HepG2 (cell line): ENCODE data around the gene CORT. TPM values are rescaled to one million over a fixed set of nuclear protein-coding genes. Genes with fewer than 3 reads are reported as not detected.

Source experiments
- ATAC-seq: fragments of 200-7000 bp; cut with Tn5 transposase; 3 replicates; pipeline ENCODE4 v1.9.1; 2020; ENCODE audit warnings: mild to moderate bottlenecking, moderate library complexity
- BruUV-seq: library from RNA; stranded (reverse); fragments of 400-500 nt; replicated peaks from 2 replicates; lab custom pipeline; 2021; lab: Mats Ljungman, UMichigan
- CTCF ChIA-PET: fragments of 300-600 bp; formaldehyde crosslinking; extraction: SDS; loops from one replicate; lab custom pipeline; 2021; ENCODE audit warnings: low total read pairs, inconsistent platforms, low intra/inter-chr PET ratio; lab: Yijun Ruan, JAX
- POLR2A ChIA-PET: fragments of 350-600 bp; sonication (Branson Sonifier 250); formaldehyde crosslinking; loops from one replicate; lab custom pipeline; 2020; ENCODE audit warnings: antibody characterized with exemption, inconsistent platforms; lab: Yijun Ruan, JAX
- DNase-seq: peaks from one replicate; pipeline ENCODE4 v3.0.0-alpha.2; 2015; ENCODE audit warnings: low spot score
- FAIRE-seq: peaks from 3 replicates; lab custom pipeline; 2011; peaks lifted over from hg19 to GRCh38; lab: Jason Lieb, UNC
- H2AFZ ChIP-seq: one replicate; pipeline ENCODE4 v1.6.1; 2011; ENCODE audit warnings: low read length, inconsistent platforms
- H3K27ac ChIP-seq: fragments of 300-600 bp; 3 replicates; pipeline ENCODE4 v1.8.0; 2011; ENCODE audit warnings: mixed run types, mild to moderate bottlenecking, mixed read lengths, low read length, inconsistent platforms; ENCODE audit not compliant: insufficient read depth; ENCODE audit errors: extremely low read length
- H3K27me3 ChIP-seq, 2 experiments: fragments of 200-600 bp in 1 of 2; 2 replicates in 1 of 2; 3 replicates in 1 of 2; pipeline versions ENCODE4 v1.6.0 to v1.8.0; 2011; ENCODE audit warnings: low read length in 2 of 2, mild to moderate bottlenecking in 2 of 2, moderate library complexity in 2 of 2, inconsistent platforms in 1 of 2; ENCODE audit not compliant: insufficient read depth in 2 of 2, control insufficient read depth in 1 of 2
- H3K36me3 ChIP-seq, 2 experiments: fragments of 200-600 bp in 1 of 2; replicated peaks in 1 of 2; 2 replicates in 1 of 2; 3 replicates in 1 of 2; pipeline versions ENCODE4 v1.5.1 to v1.8.0; 2011; ENCODE audit warnings: low read length in 2 of 2, inconsistent platforms in 1 of 2; ENCODE audit not compliant: insufficient read depth in 2 of 2, control insufficient read depth in 1 of 2
- H3K4me1 ChIP-seq: 2 replicates; pipeline ENCODE4 v1.5.1; 2012; ENCODE audit warnings: low read length, inconsistent platforms; ENCODE audit not compliant: insufficient read depth
- H3K4me2 ChIP-seq: 2 replicates; pipeline ENCODE4 v1.6.0; 2011; ENCODE audit warnings: low read depth, low read length, inconsistent platforms
- H3K4me3 ChIP-seq, 3 experiments: fragments of 200-600 bp in 1 of 3; sonication (generic), shearing (Covaris generic) in 1 of 3; replicated peaks in 1 of 3; 2 replicates each; pipeline ENCODE4 v1.5.1; 2011 to 2016; ENCODE audit warnings: low read length in 3 of 3, inconsistent platforms in 2 of 3, low read depth in 2 of 3, mild to moderate bottlenecking in 2 of 3, control low read depth in 1 of 3, mixed read lengths in 1 of 3; ENCODE audit not compliant: insufficient read depth in 1 of 3
- H3K79me2 ChIP-seq: one replicate; pipeline ENCODE4 v1.6.1; 2011; ENCODE audit warnings: low read length, inconsistent platforms; ENCODE audit not compliant: insufficient read depth
- H3K9ac ChIP-seq: 2 replicates; pipeline ENCODE4 v1.6.0; 2011; ENCODE audit warnings: mild to moderate bottlenecking, low read depth, low read length, inconsistent platforms; ENCODE audit not compliant: insufficient read depth
- H3K9me3 ChIP-seq: 2 replicates; pipeline ENCODE4 v1.5.1; 2012; ENCODE audit warnings: mild to moderate bottlenecking, low read length
- H4K20me1 ChIP-seq: 2 replicates; pipeline ENCODE4 v1.6.0; 2011; ENCODE audit warnings: inconsistent platforms, mild to moderate bottlenecking, low read length, moderate library complexity; ENCODE audit not compliant: insufficient read depth
- CREB1 ChIP-seq, 2 experiments: fragments of 450-650 bp in 1 of 2; IDR thresholded peaks; 2 replicates each; pipeline ENCODE4 v1.6.1; 2016 to 2017; ENCODE audit warnings: control low read depth in 1 of 2, mild to moderate bottlenecking in 1 of 2, missing compliant biosample characterization in 1 of 2, missing genetic modification characterization in 1 of 2
- FOXK2 ChIP-seq: fragments of 450-650 bp; IDR thresholded peaks from 2 replicates; pipeline ENCODE4 v1.6.1; 2016
- FOXP1 ChIP-seq, 2 experiments: fragments of 450-650 bp in 1 of 2; IDR thresholded peaks; 2 replicates each; pipeline ENCODE4 v1.6.1; 2017 to 2018; ENCODE audit warnings: antibody characterized with exemption in 1 of 2
- HOXA9 ChIP-seq: sonication (generic); formaldehyde crosslinking; IDR thresholded peaks from 2 replicates; pipeline ENCODE4 v1.8.1; 2022; ENCODE audit warnings: missing genetic modification reagents, mild to moderate bottlenecking, moderate library complexity, borderline replicate concordance
- MAFK ChIP-seq, 2 experiments: IDR thresholded peaks in 1 of 2; conservative IDR thresholded peaks in 1 of 2; 2 replicates each; pipeline ENCODE4 v1.6.1; 2011; ENCODE audit warnings: improper control_type of control experiment in 2 of 2, low read length in 2 of 2
- MED1 ChIP-seq: sonication (generic); formaldehyde crosslinking; IDR thresholded peaks from 2 replicates; pipeline ENCODE4 v1.4.0; 2020; ENCODE audit warnings: missing genetic modification reagents
- NPAS2 ChIP-seq: sonication (generic); formaldehyde crosslinking; IDR thresholded peaks from 2 replicates; pipeline ENCODE4 v1.8.0; 2022; ENCODE audit warnings: mild to moderate bottlenecking, missing genetic modification reagents, borderline replicate concordance
- NR2C2 ChIP-seq: sonication (generic); formaldehyde crosslinking; IDR thresholded peaks from 2 replicates; pipeline ENCODE4 v1.4.0; 2020; ENCODE audit warnings: missing genetic modification reagents, mild to moderate bottlenecking, moderate library complexity, borderline replicate concordance
- PPARG ChIP-seq: conservative IDR thresholded peaks from 2 replicates; pipeline ENCODE4 v1.6.1; 2016; ENCODE audit warnings: missing biosample characterization, missing genetic modification reagents
- RFXANK ChIP-seq: IDR thresholded peaks from 2 replicates; pipeline ENCODE4 v1.6.1; 2016
- RXRB ChIP-seq: IDR thresholded peaks from 2 replicates; pipeline ENCODE4 v1.6.1; 2016; ENCODE audit warnings: borderline replicate concordance, missing genetic modification reagents, missing compliant biosample characterization
- SAP130 ChIP-seq: IDR thresholded peaks from 2 replicates; pipeline ENCODE4 v1.6.1; 2016; ENCODE audit warnings: low read depth
- SOX5 ChIP-seq: IDR thresholded peaks from 2 replicates; pipeline ENCODE4 v1.6.1; 2016; ENCODE audit warnings: borderline replicate concordance
- YY1 ChIP-seq: IDR thresholded peaks from 2 replicates; pipeline ENCODE4 v1.6.1; 2011; ENCODE audit warnings: low read length, low read depth, moderate library complexity, mild to moderate bottlenecking; ENCODE audit not compliant: insufficient read depth, insufficient replicate concordance
- ZKSCAN1 ChIP-seq: fragments of 150-350 bp; IDR thresholded peaks from 2 replicates; pipeline ENCODE4 v1.6.1; 2014; ENCODE audit warnings: low read length
- ZMYM2 ChIP-seq: sonication (generic); formaldehyde crosslinking; IDR thresholded peaks from 2 replicates; pipeline ENCODE4 v1.8.0; 2022; ENCODE audit warnings: mild to moderate bottlenecking, missing genetic modification reagents
- ZNF670 ChIP-seq: sonication (generic); formaldehyde crosslinking; IDR thresholded peaks from 2 replicates; pipeline ENCODE4 v1.8.0; 2022; ENCODE audit warnings: mild to moderate bottlenecking, missing genetic modification reagents, borderline replicate concordance
- ZNF766 ChIP-seq: sonication (generic); formaldehyde crosslinking; IDR thresholded peaks from 2 replicates; pipeline ENCODE4 v1.5.0; 2020; ENCODE audit warnings: missing genetic modification reagents, borderline replicate concordance
- WGBS: methylation state at CpG from one replicate; pipeline ENCODE4 v1.1.6; 2017; ENCODE audit warnings: low lambda C conversion rate; 5-methylcytosine and 5-hydroxymethylcytosine counted together
- in situ Hi-C: cut with HindIII; loops from 2 replicates; pipeline ENCODE4 v1.10.0; 2017; ENCODE audit warnings: low pct_unique_long_range_greater_than_20kb; ENCODE audit not compliant: extremely low pct_ligation_motif_present
- intact Hi-C: fragments of 100-400 bp; cut with micrococcal nuclease; formaldehyde crosslinking; loops from one replicate; pipeline ENCODE4 v1.10.0; 2022; ENCODE audit not compliant: unreplicated experiment
- polyA plus RNA-seq, 8 experiments: library from polyadenylated mRNA; depleted of rRNA in 3 of 8; stranded (reverse) in 7 of 8; unstranded in 1 of 8; fragments of >200 nt; fragmentation: Illumina TruSeq in 4 of 8; extraction: Trizol in 4 of 8; gene quantifications; 2 replicates each; pipeline versions ENCODE4 v1.2.1 to v1.2.3, GENCODE V29; 2011 to 2016; ENCODE audit warnings: low read depth in 4 of 8, missing spikeins in 1 of 8, mixed read lengths in 1 of 8; ENCODE audit not compliant: insufficient read depth in 1 of 8
- total RNA-seq, 5 experiments: library from RNA; depleted of rRNA; stranded (reverse); fragments of >200 nt; fragmentation: Illumina TruSeq; extraction: Trizol; gene quantifications; 2 replicates each; pipeline ENCODE4 v1.2.3, GENCODE V29; 2016; ENCODE audit warnings: low read depth in 1 of 5
- TF ChIP-seq, protein P1 (sequence below): sonication (generic); formaldehyde crosslinking; IDR thresholded peaks from 2 replicates; pipeline ENCODE4 v1.4.0; 2020; ENCODE audit warnings: low read depth, missing genetic modification reagents
- TF ChIP-seq, protein P2 (sequence below): sonication (generic); formaldehyde crosslinking; IDR thresholded peaks from 2 replicates; pipeline ENCODE4 v1.5.1; 2020; ENCODE audit warnings: mild to moderate bottlenecking, missing genetic modification reagents, moderate library complexity

The CORT gene
- total and polyA plus RNA-seq, 2 of the 13 experiments (the other 11 are each of a cell fraction or from before 2014, with no cell fraction given) = 0.11 to 0.62 TPM

DNA sequence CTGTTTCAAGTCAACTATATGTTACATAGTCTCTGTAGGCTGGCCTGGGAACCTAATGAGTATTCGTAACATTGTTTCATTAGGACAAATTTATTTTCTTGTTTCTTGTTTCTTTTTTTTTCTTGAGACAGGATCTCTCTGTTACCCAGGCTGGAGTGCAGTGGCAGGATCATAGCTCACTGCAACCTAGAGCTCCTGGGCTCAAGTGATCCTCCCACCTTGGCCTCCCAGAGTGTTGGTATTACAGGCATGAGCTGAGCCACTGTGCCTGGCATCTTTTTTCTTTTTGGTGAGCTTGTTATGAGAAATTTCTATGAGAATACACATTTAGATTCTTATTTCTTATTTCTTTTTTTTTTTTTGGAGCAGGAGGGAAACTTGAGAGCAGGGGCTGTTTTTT lies 12.8 kb upstream of the CORT start (continued):
- TF ChIP-seq, protein P1, sequence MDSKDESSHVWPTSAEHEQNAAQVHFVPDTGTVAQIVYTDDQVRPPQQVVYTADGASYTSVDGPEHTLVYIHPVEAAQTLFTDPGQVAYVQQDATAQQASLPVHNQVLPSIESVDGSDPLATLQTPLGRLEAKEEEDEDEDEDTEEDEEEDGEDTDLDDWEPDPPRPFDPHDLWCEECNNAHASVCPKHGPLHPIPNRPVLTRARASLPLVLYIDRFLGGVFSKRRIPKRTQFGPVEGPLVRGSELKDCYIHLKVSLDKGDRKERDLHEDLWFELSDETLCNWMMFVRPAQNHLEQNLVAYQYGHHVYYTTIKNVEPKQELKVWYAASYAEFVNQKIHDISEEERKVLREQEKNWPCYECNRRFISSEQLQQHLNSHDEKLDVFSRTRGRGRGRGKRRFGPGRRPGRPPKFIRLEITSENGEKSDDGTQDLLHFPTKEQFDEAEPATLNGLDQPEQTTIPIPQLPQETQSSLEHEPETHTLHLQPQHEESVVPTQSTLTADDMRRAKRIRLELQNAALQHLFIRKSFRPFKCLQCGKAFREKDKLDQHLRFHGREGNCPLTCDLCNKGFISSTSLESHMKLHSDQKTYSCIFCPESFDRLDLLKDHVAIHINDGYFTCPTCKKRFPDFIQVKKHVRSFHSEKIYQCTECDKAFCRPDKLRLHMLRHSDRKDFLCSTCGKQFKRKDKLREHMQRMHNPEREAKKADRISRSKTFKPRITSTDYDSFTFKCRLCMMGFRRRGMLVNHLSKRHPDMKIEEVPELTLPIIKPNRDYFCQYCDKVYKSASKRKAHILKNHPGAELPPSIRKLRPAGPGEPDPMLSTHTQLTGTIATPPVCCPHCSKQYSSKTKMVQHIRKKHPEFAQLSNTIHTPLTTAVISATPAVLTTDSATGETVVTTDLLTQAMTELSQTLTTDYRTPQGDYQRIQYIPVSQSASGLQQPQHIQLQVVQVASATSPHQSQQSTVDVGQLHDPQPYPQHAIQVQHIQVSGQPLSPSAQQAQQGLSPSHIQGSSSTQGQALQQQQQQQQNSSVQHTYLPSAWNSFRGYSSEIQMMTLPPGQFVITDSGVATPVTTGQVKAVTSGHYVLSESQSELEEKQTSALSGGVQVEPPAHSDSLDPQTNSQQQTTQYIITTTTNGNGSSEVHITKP (CRISPR knock-in tag) = no peak
- TF ChIP-seq, protein P2, sequence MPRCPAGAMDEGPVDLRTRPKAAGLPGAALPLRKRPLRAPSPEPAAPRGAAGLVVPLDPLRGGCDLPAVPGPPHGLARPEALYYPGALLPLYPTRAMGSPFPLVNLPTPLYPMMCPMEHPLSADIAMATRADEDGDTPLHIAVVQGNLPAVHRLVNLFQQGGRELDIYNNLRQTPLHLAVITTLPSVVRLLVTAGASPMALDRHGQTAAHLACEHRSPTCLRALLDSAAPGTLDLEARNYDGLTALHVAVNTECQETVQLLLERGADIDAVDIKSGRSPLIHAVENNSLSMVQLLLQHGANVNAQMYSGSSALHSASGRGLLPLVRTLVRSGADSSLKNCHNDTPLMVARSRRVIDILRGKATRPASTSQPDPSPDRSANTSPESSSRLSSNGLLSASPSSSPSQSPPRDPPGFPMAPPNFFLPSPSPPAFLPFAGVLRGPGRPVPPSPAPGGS (CRISPR knock-in tag) = no peak
- no peak for TF ChIP-seq RXRB
- TF ChIP-seq FOXK2 = no peak

DNA sequence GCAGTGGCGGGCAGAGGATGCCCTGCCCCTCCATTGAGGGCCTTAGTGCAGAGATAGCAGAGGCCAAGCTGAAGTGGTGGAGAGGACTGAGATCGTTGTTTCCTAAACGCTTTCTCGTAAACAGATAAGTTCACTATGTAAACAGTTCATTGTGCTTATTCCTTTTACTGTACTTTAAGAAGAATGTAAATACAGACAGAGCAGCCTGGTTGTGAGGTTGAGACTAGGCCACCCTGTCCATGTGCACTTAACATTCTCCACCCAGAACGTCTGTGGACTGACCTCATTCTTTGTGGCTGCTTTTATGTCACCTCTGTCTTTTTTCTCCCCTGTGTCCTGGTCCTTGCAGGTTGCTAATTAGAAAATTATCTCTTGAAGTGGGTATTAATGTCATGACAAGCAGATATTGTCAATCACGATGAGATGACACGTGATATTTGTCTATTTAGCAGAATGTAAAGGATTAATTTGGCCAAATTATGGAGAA lies 11.1 kb upstream of the CORT start:
- 36% methylated on average over 7 of the region's 7 CpGs for WGBS
- Histone ChIP-seq H3K4me2 (peak overlapping the region; percentile 29), H3K4me3 (no peak overlapping the region), H3K79me2 (no peaks in the 10 kb centered on the region), H2AFZ (no peak overlapping the region), H3K27me3 (no peaks in the 10 kb centered on the region), H3K9ac (0 out of 2 replicates have a peak overlapping the region, but pooled peaks have one; percentile 4), H4K20me1 (no peaks in the 10 kb centered on the region), H3K36me3 (peaks cover 0 to 3% of the 10 kb centered on the region in 2 experiments; a peak in 1 of 5 replicates), H3K27ac (peak overlapping the region; percentile 28), H3K9me3 (no peaks in the 10 kb centered on the region), H3K4me1 (peaks cover 39% of the 10 kb centered on the region)
- DNase-seq (peak; percentile 42), FAIRE-seq (peak; percentile 62), ATAC-seq (peak; percentile 85)
- POLR2A ChIA-PET = no interaction called here
- no TSS peak for BruUV-seq
- intact Hi-C loops = no loop called here
- in situ Hi-C loops = no loop called here
- CTCF ChIA-PET = no interaction called here
- TF ChIP-seq MAFK (conservative IDR thresholded peaks at IDR 0.05 in 1 of 2, IDR thresholded peaks at IDR 0.05 in 1 of 2; ENCODE audit: low read length in 2 of 2) (peak; percentile 29 to 50; a peak in 3 of 4 replicates), RFXANK (CRISPR knock-in tag) (no peak), ZKSCAN1 (no peak), CREB1 (IDR thresholded peaks at IDR 0.05) (no peak), CREB1 (CRISPR knock-in tag; IDR thresholded peaks at IDR 0.05) (peak; percentile 32; the same call in 1 of the 2 replicates), HOXA9 (CRISPR knock-in tag) (no peak), FOXK2 (no peak), MED1 (CRISPR knock-in tag) (no peak), ZNF670 (CRISPR knock-in tag) (no peak), PPARG (CRISPR knock-in tag) (no peak), ZMYM2 (CRISPR knock-in tag) (no peak), NR2C2 (CRISPR knock-in tag) (no peak), FOXP1 (IDR thresholded peaks at IDR 0.05) (no peak), FOXP1 (CRISPR knock-in tag; IDR thresholded peaks at IDR 0.05) (peak; percentile 87), ZNF766 (CRISPR knock-in tag) (no peak), YY1 (no peak), SOX5 (peak; percentile 38; the same call in 1 of the 2 replicates), SAP130 (CRISPR knock-in tag) (peak; percentile 37), NPAS2 (CRISPR knock-in tag) (no peak)
